NCI-H748 (cell line): ENCODE measurements around the gene ZNF75A.

ENCODE experiments used
- DNase-seq: peaks from one replicate; lab custom pipeline; 2025; ENCODE audit not compliant: unreplicated experiment; lab: John Stamatoyannopoulos, UW

Gene ZNF75A

DNA sequence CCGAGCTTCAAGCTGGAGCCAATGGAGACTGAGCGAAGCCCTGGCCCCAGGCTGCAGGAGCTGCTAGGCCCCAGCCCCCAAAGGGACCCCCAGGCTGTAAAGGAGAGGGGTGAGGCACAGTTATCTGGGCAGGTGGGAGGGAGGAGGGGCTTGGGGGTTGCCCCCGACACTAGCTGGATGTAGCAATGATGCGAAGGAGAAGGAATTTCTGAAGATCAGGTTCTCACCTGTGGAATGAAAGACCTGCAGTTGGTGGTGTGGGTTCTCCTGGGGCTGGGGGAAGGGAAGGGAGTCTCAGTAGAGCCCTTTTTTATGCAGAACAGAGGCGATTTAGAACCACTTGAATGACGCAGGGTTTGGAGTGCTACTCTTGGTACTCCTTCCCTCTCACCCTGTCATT lies 20.2 kb upstream of the ZNF75A start:
- no peak for DNase-seq

- DNase-seq = no peak
Measured at GRCh38 chr16:3289998-3290673, 15.2 kb upstream of the ZNF75A start.

DNA sequence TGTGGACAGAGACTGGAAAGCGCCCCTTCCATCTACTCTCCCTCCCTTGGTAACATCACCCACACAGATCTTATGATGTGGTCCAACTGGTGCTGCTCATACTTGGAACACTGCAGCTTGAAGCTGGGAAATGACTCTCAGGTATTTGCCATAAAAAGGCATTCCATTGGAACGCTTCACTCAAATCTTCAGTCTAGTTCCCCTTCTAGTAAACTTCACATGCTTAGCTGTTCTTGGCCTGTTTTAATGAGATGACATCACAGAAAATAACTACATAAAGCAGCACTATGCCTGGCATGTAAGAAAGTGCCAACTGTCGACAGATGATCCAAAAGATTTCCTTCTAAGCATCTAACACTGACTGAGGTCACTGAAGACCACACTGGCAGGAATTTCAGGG lies 12.7 kb upstream of the ZNF75A start:
- DNase-seq = no peak

DNA sequence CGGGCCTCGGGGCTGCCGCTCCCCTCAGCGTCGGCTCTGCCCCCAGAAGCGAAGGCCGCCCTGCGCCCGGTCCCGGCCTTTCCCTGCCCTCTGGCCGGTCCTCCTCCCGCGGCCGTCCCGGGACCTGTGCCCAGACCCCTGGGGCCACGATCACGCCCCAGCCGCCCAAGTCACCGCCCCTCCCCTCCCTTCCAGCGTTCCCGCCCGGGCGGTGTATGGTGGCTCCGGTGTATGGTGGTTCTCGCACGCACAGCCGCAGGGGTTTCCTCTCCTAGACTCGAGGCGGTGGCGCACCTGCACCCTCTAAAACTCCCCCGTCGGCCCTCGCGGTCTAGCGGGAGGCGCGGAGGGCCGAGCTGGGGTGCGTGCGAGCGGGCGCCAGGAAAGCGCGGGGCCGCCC lies 10.1 kb upstream of the ZNF75A start:
- no peak for DNase-seq

GRCh38 chr16:3295783-3296182 lies 9.5 kb upstream of the ZNF75A start:
- DNase-seq = no peak

GRCh38 chr16:3304370-3304769 lies 927 bp upstream of the ZNF75A start:
- DNase-seq = no peak

DNA sequence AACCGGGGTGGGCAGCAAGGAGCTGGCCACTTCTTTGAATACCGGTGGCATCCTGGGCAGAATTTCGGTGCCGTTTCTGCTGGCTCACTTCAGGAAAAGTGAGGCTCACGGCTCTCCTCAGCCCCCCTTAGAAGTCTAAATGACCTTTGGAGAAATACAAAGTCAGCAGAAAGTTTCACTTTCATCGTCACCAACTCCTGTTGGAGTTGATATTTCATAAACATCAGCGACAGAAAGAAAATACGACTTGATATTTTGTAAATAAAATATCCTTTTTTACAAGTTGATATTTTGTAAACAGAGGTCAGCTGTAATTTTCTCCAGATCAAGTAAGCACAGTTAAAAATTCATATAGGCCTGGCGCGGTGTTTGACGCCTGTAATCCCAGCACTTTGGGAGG lies 781 bp downstream of the ZNF75A start:
- DNase-seq = no peak

GRCh38 chr16:3311496-3311895 lies 6.2 kb downstream of the ZNF75A start:
- no peak for DNase-seq

DNA sequence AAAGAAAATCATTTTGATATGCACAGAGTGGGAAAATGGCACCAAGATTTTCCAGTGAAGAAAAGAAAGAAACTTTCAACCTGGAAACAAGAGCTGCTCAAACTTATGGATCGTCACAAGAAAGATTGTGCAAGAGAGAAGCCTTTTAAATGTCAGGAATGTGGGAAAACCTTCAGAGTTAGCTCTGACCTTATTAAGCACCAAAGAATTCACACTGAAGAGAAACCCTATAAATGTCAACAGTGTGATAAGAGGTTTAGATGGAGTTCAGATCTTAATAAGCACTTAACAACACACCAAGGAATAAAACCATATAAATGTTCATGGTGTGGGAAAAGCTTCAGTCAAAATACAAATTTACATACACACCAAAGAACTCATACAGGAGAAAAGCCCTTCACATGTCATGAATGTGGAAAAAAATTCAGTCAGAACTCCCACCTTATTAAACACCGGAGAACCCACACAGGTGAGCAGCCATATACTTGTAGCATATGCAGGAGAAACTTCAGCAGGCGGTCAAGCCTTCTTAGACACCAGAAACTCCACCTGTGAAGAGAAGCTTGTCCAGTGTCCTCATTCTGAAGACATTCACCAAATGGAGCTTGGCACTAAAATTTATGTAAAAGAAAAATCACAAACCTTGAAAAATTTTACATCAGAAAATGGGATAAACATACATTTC lies 12.2 kb downstream of the ZNF75A start:
- DNase-seq = no peak

GRCh38 chr16:3321816-3322215 lies 16.5 kb downstream of the ZNF75A start:
- no peak for DNase-seq

- no peak for DNase-seq
Measured at GRCh38 chr16:3327514-3327913, 22.2 kb downstream of the ZNF75A start.

GRCh38 chr16:3328104-3328503 lies 22.8 kb downstream of the ZNF75A start:
- no peak for DNase-seq

DNA sequence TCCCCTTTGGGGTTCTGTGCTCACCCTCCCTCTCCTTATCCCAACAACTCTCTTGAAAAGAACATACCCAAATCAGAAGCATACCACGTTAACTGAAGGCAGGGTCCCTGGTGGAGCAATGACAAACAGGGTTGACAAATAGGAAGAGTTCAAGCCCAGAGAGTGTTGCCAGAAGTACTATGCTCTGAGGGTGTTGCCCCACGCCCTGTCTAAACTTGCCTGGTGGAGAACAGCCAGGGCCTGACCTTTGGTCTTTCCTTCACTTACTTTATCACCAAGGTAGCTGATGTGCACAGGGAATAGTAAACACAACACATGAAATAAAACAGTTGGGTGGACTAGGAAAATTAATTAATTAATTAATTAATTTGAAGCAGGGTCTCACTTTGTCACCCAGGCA lies 23.3 kb downstream of the ZNF75A start:
- no peak for DNase-seq

DNA sequence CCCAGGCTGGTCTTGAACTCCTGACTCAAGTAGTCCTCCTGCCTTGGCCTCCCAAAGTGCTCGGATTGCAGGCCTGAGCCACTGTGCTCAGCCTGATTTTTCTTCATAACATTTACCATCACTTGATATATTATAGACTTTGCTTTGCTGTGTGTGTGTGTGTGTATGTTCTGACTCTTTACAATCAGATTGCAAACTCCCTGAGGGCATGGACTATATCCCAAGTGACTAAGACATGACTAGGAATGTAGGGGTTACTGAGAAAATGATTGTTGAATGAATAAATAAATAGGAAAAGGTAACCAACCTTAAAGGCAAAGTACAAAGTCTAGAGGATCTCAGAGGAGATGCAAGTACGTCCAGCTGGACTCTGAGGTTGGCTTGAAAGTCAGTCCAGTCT lies 40.7 kb downstream of the ZNF75A start:
- DNase-seq = no peak

DNA sequence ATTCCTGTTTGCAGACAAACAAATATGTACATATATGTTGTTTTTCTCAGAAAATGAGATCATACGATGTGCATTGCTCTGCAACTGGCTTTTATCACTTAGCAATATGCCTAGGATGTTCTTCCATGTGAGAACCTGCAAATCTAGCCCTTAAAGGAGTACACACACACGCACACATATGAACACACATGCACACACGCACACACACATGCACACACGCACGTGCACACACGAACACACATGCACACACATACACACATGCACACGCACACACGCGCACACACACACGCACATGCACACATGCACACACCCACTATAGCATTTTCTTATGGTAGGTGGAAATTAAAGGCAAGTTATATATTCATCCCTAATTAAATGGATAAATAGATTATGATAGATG lies 42.3 kb downstream of the ZNF75A start:
- DNase-seq = no peak

GRCh38 chr16:3348547-3349167 lies 43.4 kb downstream of the ZNF75A start:
- DNase-seq = no peak

- DNase-seq = no peak
Measured at GRCh38 chr16:3349175-3349574, 43.9 kb downstream of the ZNF75A start.

GRCh38 chr16:3355589-3355988 lies 50.3 kb downstream of the ZNF75A start, which contains the start of gene OR2C1:
Gene OR2C1, plus strand, starts transcription at chr16:3355889. Its CDS starts 52 bp downstream, at chr16:3355941.
- no peak for DNase-seq

GRCh38 chr16:3356118-3356517 lies 50.8 kb downstream of the ZNF75A start:
- DNase-seq = no peak

- no peak for DNase-seq
Measured at GRCh38 chr16:3358871-3359270, 53.6 kb downstream of the ZNF75A start.

DNA sequence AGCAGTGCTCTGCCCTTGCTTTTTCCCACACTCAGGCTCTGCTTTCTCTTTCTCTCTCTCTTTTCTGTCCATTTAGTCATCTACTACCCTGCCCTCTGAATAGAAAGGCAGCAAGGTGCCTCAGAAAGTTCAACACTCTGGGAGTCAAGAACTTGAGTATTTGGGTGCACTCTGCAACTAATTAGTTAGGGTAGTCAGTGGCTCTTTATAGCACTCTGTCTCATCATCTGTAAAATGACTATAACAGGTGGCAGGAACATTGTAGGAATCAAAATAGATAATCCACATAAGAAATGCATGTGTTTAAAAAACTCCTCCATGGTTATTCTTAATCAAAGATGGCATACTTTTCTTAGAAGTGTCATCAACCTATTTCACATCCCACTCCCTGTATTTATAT lies 57.6 kb downstream of the ZNF75A start:
- DNase-seq = no peak

- DNase-seq = peak; percentile 5
Measured at GRCh38 chr16:3363793-3364192, 58.5 kb downstream of the ZNF75A start.
